ENCODE results near the gene SLC16A9. TPM values are rescaled to one million over a fixed set of nuclear protein-coding genes. Genes with fewer than 3 reads are reported as not detected.

Gene SLC16A9
- total and polyA plus RNA-seq, 12 donors, result 0.12 to 3.3 (median 2.0) TPM

- Histone ChIP-seq H3K27me3 (no peaks in the 10 kb centered on the region), H3K4me3 (no peak overlapping the region), H3K4me1 (peaks cover 0 to 11% (median 0%) of the 10 kb centered on the region in 9 donors), H3K36me3 (no peaks in the 10 kb centered on the region), H3K9me3 (no peaks in the 10 kb centered on the region), H3K27ac (peak overlapping the region in 1 of 10 donors; percentile 44)
- 54 to 57% methylated on average over 4 of the region's 4 CpGs for WGBS, 2 donors
- no peak for ATAC-seq
- intact Hi-C loops (cut with DNase I), result loop anchor here in 2 of 10 donors (5.0 kb wide), 2 partner anchors 376 to 836 kb away; no protein-coding TSS in a partner anchor
- no peak for TF ChIP-seq CTCF (IDR thresholded peaks at IDR 0.05)
- no peak for DNase-seq
Observed at GRCh38 chr10:59618666-59619065, 91.0 kb downstream of the SLC16A9 start.

- Histone ChIP-seq H3K4me3 (no peak overlapping the region), H3K36me3 (no peaks in the 10 kb centered on the region), H3K9me3 (no peaks in the 10 kb centered on the region), H3K27ac (peak overlapping the region in 1 of 10 donors; percentile 44), H3K27me3 (no peaks in the 10 kb centered on the region), H3K4me1 (peaks cover 0 to 11% (median 0%) of the 10 kb centered on the region in 9 donors)
- ATAC-seq, result no peak
- intact Hi-C loops (cut with DNase I), result loop anchor here in 2 of 10 donors (5.0 kb wide), 2 partner anchors 376 to 836 kb away; no protein-coding TSS in a partner anchor
- 68 to 69% methylated on average over 1 of the region's 1 CpG for WGBS, 2 donors
- TF ChIP-seq CTCF (IDR thresholded peaks at IDR 0.05), result no peak
- no peak for DNase-seq
Observed at GRCh38 chr10:59617996-59618395, 91.7 kb downstream of the SLC16A9 start.

- H3K27me3 ChIP-seq, result no peaks in the 10 kb centered on the region
- intact Hi-C loops (cut with DNase I), result no loop called here
- DNase-seq, result no peak
- no peak for TF ChIP-seq CTCF (IDR thresholded peaks at IDR 0.05)
- no peaks in the 10 kb centered on the region for H3K36me3 ChIP-seq
- no peaks in the 10 kb centered on the region for H3K4me1 ChIP-seq
- no peak overlapping the region for H3K27ac ChIP-seq
- no peak for ATAC-seq
- no peak overlapping the region for H3K4me3 ChIP-seq
- H3K9me3 ChIP-seq, result no peaks in the 10 kb centered on the region
Observed at GRCh38 chr10:59611048-59611447, 98.6 kb downstream of the SLC16A9 start.

- H3K27me3 ChIP-seq, result no peaks in the 10 kb centered on the region
- intact Hi-C loops (cut with DNase I), result no loop called here
- 81 to 82% methylated on average over 4 of the region's 4 CpGs for WGBS, 2 donors
- H3K4me1 ChIP-seq, result no peaks in the 10 kb centered on the region
- H3K36me3 ChIP-seq, result no peaks in the 10 kb centered on the region
- ATAC-seq, result no peak
- H3K4me3 ChIP-seq, result no peak overlapping the region
- H3K27ac ChIP-seq, result no peak overlapping the region
- TF ChIP-seq CTCF (IDR thresholded peaks at IDR 0.05), result no peak
- no peak for DNase-seq
- H3K9me3 ChIP-seq, result no peaks in the 10 kb centered on the region
Observed at GRCh38 chr10:59607970-59608369, 101.7 kb downstream of the SLC16A9 start.
